NCI-H1105 treated with DMSO at 0.1 percent for 48 hours (cell line): ENCODE measurements around the gene P3H2.
A peak's percentile ranks its signal among the peaks of the same experiment; 100 is the strongest.

ENCODE experiments used
- DNase-seq: peaks from one replicate; lab custom pipeline; 2025; lab: John Stamatoyannopoulos, UW

P3H2 gene

DNA sequence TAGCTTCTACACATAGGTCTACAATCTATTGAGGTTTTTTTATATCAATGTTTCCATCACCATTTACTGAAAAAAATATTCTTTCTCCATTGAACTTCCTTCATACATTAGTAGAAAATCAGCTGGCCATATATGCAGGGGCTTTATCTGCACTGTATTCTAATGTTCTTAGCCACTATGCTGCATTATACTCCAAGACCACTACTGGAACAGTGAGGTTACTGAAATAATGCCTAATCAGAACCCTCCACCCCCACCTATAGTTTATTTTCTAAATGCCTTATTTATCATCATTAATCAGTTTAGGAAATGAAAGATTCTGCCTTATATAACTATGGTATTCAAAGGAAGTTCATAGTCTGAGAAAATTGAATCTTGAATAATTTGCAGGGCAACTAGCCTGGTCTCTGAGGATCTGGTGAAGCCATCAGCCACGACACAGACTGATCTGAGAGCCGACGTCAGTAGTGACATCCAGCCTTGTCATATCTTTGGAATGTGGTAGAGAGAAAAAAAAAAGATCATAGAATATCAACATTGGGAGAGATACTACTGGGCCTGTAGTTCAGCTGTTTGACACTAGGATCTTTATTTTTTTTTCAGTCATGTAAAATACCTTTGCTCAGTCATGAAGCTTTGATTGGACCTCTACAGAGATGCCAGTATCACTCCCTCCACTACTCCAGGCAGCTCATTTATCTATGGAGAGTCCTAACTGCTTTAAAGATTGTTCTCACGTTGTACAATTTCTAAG, 66.6 kb downstream of the P3H2 start:
- DNase-seq = no peak

DNA sequence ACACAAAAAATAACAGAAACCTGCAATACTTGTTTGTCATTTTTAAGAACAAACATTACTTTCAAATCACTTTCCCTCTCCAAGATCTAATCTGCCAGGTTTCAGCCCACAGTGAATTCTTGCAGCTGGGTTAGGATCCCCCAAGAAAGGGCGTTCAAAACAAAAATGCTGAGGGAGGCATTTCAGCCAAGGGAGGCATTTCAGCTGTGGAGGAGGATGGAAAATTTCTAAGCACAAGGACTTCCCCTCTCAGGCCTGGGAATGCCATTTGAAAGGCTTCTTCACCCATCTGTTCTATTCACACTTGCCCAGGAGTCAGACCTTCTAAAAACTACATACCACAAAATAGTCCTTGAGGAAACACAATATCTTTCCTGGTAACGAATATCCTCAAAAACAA, 69.1 kb downstream of the P3H2 start:
- no peak for DNase-seq

DNA sequence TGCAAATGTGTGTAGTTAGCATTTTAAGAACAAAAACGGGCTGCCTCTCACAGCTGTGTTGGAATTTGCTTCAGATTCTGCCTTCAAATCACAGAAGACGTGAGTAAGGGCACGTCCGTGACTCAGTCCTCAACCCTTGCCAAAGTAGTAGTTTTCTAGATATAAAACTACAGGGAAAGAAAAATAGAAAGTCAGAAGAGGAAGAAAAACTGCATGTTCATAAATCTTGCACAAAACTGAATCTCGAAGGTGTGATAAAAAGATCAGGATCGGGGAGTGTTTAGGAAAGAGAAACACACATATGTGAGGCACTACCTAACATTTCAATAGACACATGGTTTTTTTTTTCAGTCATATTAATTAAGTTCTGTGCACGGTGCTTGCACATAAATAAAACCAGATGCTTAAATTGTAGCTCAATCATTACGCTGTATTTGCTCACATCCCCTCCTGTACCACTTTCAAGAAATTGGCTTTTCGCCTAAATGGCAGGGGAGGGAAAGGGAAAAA, 71.7 kb downstream of the P3H2 start:
- DNase-seq = peak; percentile 56

DNA sequence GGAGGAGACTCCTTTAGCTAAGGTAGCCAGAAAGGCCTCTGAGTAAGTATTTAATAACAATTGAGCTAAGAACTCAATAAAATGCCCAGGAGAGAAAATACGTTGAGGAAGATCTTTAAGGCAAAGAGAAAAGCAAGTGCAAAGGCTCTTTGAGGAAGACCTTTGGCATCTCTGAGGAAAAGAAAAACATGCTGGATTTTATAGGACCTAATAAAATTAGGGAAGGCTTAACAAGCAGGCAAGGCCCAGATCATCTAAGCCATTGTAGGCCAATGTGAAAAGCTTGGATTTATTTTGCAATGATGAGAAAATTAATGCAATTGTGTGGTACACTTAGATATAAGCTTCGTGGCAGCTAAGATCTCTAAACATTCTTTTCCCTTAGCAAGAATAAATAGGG, 75.7 kb downstream of the P3H2 start:
- no peak for DNase-seq

DNA sequence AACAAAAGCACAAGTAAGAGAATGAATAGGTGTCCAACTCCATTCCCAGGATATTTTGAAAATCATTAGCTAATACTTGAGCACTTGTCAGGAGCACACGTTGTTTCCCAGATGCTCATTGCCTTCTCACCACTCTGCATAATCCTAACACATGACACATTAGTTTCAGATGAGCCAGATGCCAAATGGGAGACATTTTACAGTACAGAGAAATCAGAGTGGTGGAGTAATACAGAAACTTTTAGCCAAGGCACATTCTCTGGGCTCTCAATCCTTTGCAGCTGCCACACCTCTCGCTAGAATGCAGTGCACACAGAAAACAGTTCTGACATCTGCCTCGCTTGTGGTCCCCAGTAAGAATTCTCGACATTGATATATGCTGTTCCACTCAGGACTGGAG, 76.6 kb downstream of the P3H2 start:
- DNase-seq = no peak

DNA sequence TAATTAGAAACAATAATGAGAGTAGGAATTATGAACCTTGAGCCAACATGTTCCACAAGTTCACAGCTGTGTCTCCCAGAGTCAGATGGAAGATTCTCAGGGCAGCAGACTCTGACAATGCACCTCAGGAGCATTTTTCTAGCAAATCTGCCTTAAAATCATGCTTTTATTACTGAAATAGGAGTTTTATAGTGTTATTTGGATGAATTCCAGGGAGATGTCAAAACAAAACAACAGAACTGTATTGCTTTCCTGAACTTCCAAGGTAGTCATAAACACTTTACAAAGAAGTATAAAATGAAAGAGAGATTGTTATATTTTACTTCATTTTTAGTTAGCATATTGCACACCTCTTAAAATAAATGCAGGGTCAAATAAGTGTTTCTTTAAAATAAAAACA, 77.0 kb downstream of the P3H2 start:
- no peak for DNase-seq

DNA sequence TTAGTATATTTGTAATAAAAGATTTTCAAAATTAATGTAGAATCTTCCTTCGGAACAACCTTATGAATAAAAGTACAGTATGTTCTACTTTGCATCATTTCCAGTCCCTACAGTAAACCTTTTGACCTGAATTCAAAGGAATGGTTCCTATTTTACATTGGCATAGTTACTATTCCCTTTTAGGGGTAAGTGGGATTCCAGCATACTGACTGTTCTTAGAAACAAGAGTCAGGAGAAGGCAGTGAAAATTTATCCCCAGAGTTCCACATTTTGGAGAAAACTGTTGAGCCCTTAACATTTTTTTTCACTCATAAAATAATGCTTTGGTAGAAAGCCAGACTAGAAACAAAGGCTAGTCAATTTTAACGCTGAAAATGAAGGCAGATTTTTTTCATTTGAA, 78.1 kb downstream of the P3H2 start:
- DNase-seq = no peak

DNA sequence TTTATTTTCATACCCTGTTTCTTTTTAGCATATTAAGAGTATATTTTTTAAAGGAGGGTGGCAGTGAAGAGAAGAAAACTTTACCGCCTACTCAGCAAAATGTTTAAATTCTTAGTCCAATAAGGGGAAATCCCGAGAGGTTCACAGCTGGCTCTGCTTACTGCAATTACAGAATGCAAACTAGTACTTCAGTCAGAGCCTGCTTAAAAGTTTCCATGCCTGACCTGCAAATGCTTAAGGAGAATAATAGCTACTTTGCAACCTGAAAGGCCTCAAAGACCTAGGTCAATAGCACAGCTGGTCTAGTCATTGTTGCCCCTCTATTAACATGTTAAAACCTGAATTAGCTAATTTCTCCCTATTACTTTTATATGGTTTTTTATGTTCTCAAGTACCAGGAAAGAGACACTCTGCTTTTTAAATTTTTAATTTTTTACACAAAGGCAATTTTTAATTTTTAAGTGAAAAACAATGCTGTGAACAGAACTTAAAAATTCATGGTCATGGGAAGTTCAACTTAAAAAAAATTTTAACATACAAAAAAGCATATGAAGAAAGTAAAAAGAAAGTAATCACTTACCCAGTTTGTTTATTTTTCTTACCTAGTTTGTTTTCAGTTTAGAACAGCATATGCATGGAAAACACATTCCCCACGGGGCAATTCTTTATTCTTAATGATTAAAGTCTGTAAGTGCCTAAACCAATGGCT, 79.2 kb downstream of the P3H2 start:
- DNase-seq = peak; percentile 33

DNA sequence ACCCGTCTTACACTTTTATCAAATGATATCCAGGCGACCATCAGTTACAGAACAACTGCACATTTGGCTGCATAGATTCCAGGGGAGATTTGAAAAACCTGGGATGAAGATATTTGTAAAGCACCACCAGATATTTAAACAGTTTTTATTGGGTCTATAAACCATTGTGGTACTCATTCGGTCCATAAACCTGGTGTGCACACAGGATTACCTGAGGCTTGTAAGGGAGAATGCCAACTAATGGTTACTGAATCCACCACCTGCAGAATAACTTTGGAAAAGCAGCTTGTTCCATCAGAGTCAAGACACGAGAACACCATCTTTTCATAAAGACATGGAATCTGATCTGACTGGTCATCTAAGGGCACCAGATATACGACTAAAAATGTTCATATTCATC, 80.6 kb downstream of the P3H2 start:
- DNase-seq = no peak

DNA sequence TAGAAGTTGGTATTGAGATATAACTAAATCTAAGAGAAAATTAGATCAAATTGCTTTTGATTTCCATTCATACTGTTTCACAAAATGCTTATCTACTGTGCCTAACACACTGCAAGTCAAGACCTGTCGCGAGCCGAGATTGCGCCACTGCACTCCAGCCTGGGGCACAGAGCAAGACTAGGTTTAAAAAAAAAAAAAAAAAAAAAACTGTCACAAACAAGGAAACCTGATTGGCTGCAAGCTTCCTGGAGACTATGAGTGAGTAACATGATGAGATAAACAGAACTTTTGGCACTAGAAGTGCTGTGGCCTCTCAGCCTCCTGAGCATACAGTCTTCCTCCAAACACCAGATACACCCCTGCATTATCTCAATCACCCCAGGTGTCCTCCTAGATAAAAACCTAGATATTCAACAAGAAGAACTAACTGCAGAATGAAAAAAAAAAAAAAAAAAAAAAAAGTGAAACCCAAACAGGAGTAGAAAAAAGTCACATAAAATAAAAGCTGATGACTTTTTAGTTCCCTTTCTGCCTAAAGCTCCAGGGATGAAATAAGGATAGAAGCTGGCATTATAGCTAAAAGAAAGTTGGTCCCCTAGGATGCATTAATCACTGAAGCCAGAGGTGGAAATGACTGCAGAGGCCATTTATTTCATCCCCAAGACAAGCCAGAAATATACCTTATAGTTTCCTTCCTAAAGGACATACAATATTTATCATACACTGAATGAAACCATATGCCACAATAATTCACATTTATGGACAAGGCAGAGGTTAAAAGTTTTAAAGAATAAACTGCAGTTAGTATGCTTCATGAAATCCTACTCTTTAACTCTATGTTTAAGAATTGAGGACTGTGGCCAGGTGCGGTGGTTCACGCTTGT, 82.4 kb downstream of the P3H2 start:
- DNase-seq = peak; percentile 89

DNA sequence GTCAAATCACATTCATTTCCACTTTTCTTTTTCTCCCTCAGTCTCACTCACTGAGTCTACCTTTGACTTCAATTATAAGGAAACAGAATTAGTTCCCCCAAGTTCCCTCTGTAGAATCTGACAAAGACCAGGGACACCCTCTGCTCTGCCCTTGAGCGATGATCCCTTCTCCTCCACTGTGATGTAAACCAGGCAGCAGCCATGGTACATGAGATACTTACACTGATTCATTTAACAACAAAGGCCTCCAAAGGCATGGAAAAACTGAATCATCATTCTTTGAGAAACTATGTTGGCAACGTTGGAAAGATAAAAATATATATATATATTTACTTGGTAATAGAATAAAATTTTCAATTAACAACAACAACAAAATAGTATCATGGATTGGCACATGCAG, 84.1 kb downstream of the P3H2 start:
- no peak for DNase-seq

DNA sequence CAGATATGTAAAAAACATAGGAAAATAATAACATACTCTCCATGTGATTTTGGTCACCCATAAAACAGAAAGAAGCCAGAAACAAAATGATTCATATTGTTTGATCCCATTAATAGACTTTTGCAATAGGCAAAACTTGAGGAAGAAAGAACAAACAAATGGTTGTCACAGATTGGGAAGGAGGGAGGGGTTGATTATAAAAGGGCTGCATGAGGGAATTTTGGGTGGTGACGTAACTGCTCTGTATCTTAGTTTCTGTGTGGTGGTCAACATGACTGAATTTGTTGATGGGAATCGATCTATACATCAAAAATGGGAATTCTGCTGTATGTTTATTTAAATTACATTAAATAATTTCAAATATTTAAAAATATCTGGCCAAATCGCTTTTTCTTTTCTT, 86.3 kb downstream of the P3H2 start:
- no peak for DNase-seq

DNA sequence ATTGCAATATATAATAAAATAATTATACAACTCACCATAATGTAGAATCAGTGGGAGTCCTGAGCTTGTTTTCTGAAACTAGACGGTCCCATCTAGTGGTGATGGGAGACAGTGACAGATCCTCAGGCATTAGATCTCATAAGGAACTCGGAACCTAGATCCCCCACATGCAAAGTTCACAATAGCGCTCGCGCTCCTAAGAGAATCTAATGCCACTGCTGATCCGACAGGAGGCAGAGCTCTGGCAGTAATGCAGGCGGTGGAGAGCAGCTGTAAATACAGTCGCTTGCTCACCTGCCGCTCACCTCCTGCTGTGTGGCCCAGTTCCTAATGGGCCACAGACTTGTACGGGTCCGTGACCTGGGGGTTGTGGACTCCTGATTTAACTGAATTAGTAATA, 87.8 kb downstream of the P3H2 start:
- DNase-seq = no peak

DNA sequence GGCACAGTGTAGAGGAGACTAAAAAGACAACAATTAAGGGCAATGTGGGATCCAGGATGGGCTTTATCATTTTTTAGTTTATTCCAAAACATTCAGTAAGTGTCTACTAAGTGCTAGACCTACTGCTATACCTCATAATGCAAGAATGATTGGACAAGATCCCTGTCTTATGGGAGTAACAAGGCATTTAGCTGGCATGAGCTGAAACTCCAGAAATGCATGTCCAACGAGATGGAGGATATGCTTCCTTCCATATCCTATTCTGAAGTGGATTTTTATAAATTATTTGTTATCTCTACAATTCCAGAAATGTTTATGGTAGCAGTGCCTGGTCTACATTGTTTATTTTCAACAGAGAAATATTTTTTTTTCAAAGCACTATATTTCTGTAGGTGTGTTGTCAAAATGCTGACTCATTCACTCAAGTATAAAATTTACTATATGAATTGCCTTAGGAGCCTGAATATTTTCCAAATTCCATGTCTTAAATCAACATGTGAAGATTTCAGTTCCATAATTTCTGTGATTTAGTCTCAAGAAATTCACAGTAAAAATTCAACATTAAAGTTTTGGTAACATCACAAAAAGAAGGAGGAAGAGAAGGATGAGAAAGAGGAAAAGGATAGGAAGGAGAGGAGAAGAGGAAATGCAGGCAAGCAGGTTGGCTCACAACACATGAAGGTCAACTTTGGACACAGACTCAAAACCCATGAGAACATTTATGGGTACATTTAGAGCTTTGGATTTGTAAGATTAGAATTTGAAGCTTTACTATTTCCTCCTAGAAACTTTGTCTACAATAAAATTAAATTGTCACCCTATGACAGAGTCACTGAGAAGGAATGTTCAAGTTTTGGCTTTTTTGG, 88.6 kb downstream of the P3H2 start:
- no peak for DNase-seq

DNA sequence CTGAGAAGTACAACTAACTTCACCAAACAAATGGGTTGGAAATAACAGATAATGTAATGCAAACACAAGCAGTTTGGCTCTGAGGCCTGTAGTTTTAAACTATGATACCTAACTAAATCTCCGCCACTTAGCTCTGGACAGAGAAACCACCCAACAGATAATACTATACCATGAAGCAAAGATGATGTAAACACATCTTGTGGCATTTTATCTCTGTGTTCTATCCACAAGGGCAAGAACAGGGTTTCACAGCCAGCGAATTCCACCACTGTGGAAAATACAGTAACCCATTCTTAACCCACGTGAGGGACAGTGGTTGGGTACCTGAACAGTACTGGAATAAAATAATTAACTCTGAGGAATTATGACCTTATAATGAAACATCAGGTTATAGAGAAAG, 93.6 kb downstream of the P3H2 start:
- no peak for DNase-seq

DNA sequence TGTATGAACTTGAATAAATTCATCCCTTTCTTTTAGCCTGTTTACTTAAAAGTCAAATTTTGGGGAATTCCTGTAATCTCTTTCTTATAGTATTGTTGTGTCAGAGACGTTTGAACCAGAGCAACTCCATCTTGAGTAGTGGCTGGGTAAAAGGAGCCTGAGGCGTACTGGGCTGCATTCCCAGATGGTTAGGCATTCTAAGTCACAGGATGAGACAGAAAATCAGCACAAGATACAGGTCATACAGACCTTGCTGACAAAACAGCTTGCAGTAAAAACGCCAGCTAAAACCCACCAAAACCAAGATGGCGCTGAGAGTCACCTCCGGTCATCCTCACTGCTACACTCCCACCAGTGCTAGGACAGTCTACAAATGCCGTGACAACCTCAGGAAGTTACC, 94.5 kb downstream of the P3H2 start:
- no peak for DNase-seq

DNA sequence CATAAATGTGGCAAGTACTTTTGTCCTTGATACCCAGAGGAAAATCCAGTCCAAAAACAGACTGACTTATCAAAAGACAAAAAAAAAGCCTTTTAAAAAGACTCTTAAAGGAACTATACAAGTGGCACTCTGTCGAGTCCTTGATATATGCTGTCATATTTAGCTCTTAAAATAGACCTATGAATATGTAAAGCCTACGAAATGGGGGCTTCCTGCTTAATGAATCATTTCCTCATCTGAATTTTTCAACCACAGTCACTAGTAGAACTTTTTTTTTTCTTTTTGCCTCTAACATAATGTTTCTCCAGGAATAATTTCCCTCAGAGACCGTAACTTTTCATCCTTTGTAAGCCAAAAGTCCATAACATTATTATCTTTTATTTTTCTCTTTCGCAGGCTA, 95.8 kb downstream of the P3H2 start:
- DNase-seq = no peak

DNA sequence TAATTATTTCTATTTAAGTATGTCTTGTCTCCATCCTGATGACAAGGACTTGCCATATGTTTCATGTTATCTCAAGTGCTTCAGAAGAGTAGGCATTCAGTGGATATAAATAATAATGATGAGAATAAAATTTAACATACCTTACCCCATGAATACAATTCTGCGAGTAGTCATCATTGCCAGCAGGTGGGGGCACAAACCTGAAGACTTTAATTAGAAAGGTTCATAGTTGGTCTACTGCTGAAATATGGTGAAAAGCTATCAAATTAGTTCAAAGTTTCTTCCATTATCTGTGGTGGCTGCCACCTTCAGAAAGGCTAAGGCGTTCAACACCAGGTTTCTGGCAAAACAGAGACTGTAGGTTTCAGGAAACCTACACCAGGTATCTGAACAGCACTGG, 100.9 kb downstream of the P3H2 start:
- no peak for DNase-seq

DNA sequence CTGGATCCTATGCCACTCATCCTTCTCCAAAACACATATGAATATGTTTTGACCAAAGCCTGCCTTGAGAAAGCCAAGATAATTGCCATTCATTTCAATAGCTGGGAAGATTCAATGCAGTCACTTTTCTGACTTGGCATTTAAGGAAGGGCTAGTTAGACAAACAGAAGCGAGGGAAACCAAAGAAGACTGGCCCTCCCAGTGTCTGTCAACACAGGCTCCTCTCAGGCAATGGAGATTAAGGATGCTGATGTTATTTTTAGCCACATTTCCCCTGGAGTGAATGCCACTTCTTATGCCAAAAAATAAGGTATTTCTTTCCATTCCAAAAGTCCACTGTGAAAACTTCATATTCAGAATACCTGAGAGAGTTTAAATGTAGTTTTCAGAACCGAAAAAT, 101.7 kb downstream of the P3H2 start:
- no peak for DNase-seq

DNA sequence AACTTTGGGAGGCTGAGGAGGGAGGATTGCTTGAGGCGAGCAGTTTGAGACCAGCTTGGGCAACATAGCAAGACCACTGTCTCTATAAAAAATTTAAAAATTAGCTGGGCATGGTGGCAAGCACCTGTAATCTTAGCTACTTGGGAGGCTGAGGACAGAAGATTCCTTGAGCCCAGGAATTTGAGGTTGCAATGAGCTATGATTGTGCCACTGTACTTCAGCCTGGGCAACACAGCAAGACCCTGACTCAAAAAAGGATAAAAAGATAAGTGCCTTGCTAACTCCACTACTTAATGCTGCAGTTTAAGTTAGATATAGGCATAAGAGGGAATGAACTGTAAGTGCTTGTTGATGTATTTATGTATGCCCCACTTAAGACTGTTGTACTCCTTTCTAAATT, 102.2 kb downstream of the P3H2 start:
- no peak for DNase-seq

DNA sequence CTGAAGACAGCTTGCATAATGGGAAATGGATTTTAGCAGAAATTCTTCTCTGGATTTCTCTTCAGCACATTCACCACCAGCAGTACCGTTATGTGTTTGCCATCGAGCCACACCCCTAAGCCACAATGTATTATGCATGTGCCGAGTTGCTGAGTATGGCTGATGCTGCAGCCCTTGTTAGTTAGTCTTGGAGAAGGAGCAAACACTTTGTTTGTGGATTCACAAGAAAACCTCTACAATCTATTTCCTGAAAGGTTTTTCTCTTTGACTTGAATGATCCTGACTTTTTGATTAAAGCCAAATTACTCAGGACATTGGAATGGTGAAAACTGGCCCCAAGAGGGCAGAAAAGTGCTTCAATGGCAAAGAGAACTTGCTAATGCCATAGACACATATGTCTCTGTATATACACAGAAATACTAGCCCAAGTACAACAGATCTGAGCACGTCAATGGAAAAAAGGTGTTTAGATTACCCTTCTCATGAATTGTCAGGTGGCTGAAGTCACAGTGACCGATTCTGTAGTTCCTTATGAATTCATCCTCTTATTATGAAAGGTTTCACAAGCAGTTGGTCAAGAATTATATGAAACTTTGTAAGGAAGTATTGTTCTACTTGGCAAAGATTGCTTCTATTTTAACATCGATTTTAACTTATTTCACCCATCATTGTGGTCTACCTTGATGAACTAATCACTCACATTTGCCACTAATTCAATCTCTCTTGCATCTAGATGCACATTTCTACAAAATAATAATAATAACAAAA, 103.0 kb downstream of the P3H2 start:
- peak; percentile 43 for DNase-seq
